ENCODE measurements around the gene AKAP6. TPM values are rescaled to one million over a fixed set of nuclear protein-coding genes. Genes with fewer than 3 reads are reported as not detected.

AKAP6 gene
- total and polyA plus RNA-seq, 2 experiments from 2014 or later = 0.38 to 0.42 TPM

GRCh38 chr14:32816588-32816987, 487.5 kb downstream of the AKAP6 start:
- no peaks in the 10 kb centered on the region for H3K9me3 Mint-ChIP-seq
- no peaks in the 10 kb centered on the region for H3K36me3 Mint-ChIP-seq (ENCODE audit: low read depth)
- Histone ChIP-seq H3K79me2 (replicated peaks; ENCODE audit: insufficient read depth) (no peaks in the 10 kb centered on the region), H3F3A (replicated peaks; ENCODE audit: low read depth) (no peaks in the 10 kb centered on the region), H3K27me3 (ENCODE audit: insufficient read depth) (no peaks in the 10 kb centered on the region), H3K4me2 (no peak overlapping the region), H3K9me2 (ENCODE audit: insufficient read depth) (peaks cover 4% of the 10 kb centered on the region; the same call in 1 of the 2 replicates), H3K4me1 (ENCODE audit: insufficient read depth) (peaks cover 20% of the 10 kb centered on the region), H3K27ac (ENCODE audit: low read depth) (no peak overlapping the region), H3K4me3 (no peak overlapping the region), H2AFZ (no peak overlapping the region), H3K36me3 (ENCODE audit: insufficient read depth) (no peaks in the 10 kb centered on the region), H4K20me1 (replicated peaks; ENCODE audit: insufficient read depth) (no peaks in the 10 kb centered on the region)
- DNase-seq (ENCODE audit: low spot score) (no peak), ATAC-seq (no peak)
- no peak overlapping the region for H3K4me3 Mint-ChIP-seq
- peaks cover 2% of the 10 kb centered on the region for H3K27me3 Mint-ChIP-seq (ENCODE audit: insufficient read depth, low read depth, poor library complexity)
- no peak overlapping the region for H3K27ac Mint-ChIP-seq
- no peak for TF ChIP-seq ETS1 (IDR thresholded peaks at IDR 0.05)
- no peak for TF ChIP-seq JUNB (IDR thresholded peaks at IDR 0.05; ENCODE audit: unreplicated experiment)
- TF ChIP-seq NANOG (IDR thresholded peaks at IDR 0.05; ENCODE audit: borderline replicate concordance) = no peak
- no peak for TF ChIP-seq CTCF (conservative IDR thresholded peaks at IDR 0.05; ENCODE audit: low read depth in 2 of 2)
- no peak for TF ChIP-seq STAT1 (IDR thresholded peaks at IDR 0.05; ENCODE audit: unreplicated experiment)
- no peak for TF ChIP-seq ZNF331 (CRISPR knock-in tag; IDR thresholded peaks at IDR 0.05; ENCODE audit: low read depth)
- TF ChIP-seq CREB1 (CRISPR knock-in tag; IDR thresholded peaks at IDR 0.05; ENCODE audit: low read depth) = no peak
- peaks cover 31% of the 10 kb centered on the region for H3K4me1 Mint-ChIP-seq

GRCh38 chr14:32817780-32818179, 488.7 kb downstream of the AKAP6 start:
- Histone ChIP-seq H3K4me3 (no peak overlapping the region), H3K4me2 (no peak overlapping the region), H3F3A (replicated peaks; ENCODE audit: low read depth) (no peaks in the 10 kb centered on the region), H3K27ac (ENCODE audit: low read depth) (no peak overlapping the region), H3K27me3 (ENCODE audit: insufficient read depth) (no peaks in the 10 kb centered on the region), H3K79me2 (replicated peaks; ENCODE audit: insufficient read depth) (no peaks in the 10 kb centered on the region), H3K36me3 (ENCODE audit: insufficient read depth) (no peaks in the 10 kb centered on the region), H3K9me2 (ENCODE audit: insufficient read depth) (peaks cover 7% of the 10 kb centered on the region; the same call in 1 of the 2 replicates), H4K20me1 (replicated peaks; ENCODE audit: insufficient read depth) (no peaks in the 10 kb centered on the region), H2AFZ (no peak overlapping the region), H3K4me1 (ENCODE audit: insufficient read depth) (peaks cover 10% of the 10 kb centered on the region)
- Mint-ChIP-seq H3K4me3 (no peak overlapping the region), H3K9me3 (no peaks in the 10 kb centered on the region), H3K27me3 (ENCODE audit: insufficient read depth, low read depth, poor library complexity) (peaks cover 2% of the 10 kb centered on the region), H3K36me3 (ENCODE audit: low read depth) (no peaks in the 10 kb centered on the region), H3K4me1 (peaks cover 21% of the 10 kb centered on the region), H3K27ac (no peak overlapping the region)
- no peak for ATAC-seq
- DNase-seq (ENCODE audit: low spot score) = no peak
- TF ChIP-seq ZNF462 (CRISPR knock-in tag; IDR thresholded peaks at IDR 0.05) (no peak), REST (IDR thresholded peaks at IDR 0.05; ENCODE audit: unreplicated experiment) (no peak), CREB1 (CRISPR knock-in tag; IDR thresholded peaks at IDR 0.05; ENCODE audit: low read depth) (no peak), STAT1 (IDR thresholded peaks at IDR 0.05; ENCODE audit: unreplicated experiment) (no peak), ZNF114 (CRISPR knock-in tag; IDR thresholded peaks at IDR 0.05) (no peak)

All from GM23338 (cell line).